ENCODE data around the gene ANKRD55. TPM values are rescaled to one million over a fixed set of nuclear protein-coding genes. Genes with fewer than 3 reads are reported as not detected.

The ANKRD55 gene
- total RNA-seq, 1 experiment from 2014 or later: not detected

DNA sequence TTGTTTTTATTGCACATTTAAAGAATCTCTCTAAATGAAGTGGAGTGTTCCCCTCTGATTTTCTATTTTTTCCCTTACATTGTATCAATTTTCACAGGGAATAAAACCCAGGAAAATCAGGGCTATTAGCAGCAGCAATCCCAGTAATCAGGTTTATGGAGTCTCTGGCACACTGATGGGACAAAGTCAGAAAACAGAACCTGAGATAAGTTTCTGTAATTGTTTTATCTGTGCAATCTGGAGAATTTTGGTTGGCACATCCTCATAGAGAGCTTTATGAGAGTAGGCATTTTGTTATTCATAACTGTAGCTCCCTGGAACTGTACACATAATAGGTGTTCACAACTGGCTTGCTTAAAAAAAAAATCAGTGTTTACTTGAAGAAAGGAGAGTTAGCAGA is 141.5 kb downstream of the ANKRD55 start:
- no peaks in the 10 kb centered on the region for H3K9me3 Mint-ChIP-seq
- CTCF ChIA-PET: interaction anchor here (0.5 kb wide), 1 partner anchor 8 kb away, joined by 6 read pairs; no protein-coding TSS in a partner anchor
- DNase-seq (ENCODE audit: low spot score) (no peak), ATAC-seq (no peak)
- H3K27ac Mint-ChIP-seq: no peak overlapping the region
- H3K36me3 Mint-ChIP-seq: no peaks in the 10 kb centered on the region
- H3K4me1 Mint-ChIP-seq: no peaks in the 10 kb centered on the region
- no peak overlapping the region for H3K4me3 Mint-ChIP-seq
- TF ChIP-seq SOX15 (CRISPR knock-in tag; IDR thresholded peaks at IDR 0.05) (no peak), MYBL2 (CRISPR knock-in tag; IDR thresholded peaks at IDR 0.05) (no peak), ZNF671 (CRISPR knock-in tag; IDR thresholded peaks at IDR 0.05) (no peak), SMAD3 (CRISPR knock-in tag; IDR thresholded peaks at IDR 0.05; ENCODE audit: borderline replicate concordance) (no peak), RELA (CRISPR knock-in tag; IDR thresholded peaks at IDR 0.05; ENCODE audit: borderline replicate concordance) (no peak), NR2C2 (CRISPR knock-in tag; IDR thresholded peaks at IDR 0.05) (no peak), ZNF423 (CRISPR knock-in tag; IDR thresholded peaks at IDR 0.05) (no peak), ZBTB21 (CRISPR knock-in tag; IDR thresholded peaks at IDR 0.05; ENCODE audit: borderline replicate concordance) (no peak), NFATC4 (CRISPR knock-in tag; IDR thresholded peaks at IDR 0.05) (no peak), KAT7 (CRISPR knock-in tag; IDR thresholded peaks at IDR 0.05; ENCODE audit: borderline replicate concordance) (no peak), ATF1 (CRISPR knock-in tag; IDR thresholded peaks at IDR 0.05) (no peak), ZNF219 (CRISPR knock-in tag; IDR thresholded peaks at IDR 0.05; ENCODE audit: borderline replicate concordance) (no peak), TP53 (CRISPR knock-in tag; IDR thresholded peaks at IDR 0.05) (no peak), JUN (CRISPR knock-in tag; IDR thresholded peaks at IDR 0.05) (no peak)
- TF ChIP-seq, protein P1, sequence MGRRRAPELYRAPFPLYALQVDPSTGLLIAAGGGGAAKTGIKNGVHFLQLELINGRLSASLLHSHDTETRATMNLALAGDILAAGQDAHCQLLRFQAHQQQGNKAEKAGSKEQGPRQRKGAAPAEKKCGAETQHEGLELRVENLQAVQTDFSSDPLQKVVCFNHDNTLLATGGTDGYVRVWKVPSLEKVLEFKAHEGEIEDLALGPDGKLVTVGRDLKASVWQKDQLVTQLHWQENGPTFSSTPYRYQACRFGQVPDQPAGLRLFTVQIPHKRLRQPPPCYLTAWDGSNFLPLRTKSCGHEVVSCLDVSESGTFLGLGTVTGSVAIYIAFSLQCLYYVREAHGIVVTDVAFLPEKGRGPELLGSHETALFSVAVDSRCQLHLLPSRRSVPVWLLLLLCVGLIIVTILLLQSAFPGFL (CRISPR knock-in tag; IDR thresholded peaks at IDR 0.05; ENCODE audit: borderline replicate concordance): no peak
- TF ChIP-seq, protein P2, sequence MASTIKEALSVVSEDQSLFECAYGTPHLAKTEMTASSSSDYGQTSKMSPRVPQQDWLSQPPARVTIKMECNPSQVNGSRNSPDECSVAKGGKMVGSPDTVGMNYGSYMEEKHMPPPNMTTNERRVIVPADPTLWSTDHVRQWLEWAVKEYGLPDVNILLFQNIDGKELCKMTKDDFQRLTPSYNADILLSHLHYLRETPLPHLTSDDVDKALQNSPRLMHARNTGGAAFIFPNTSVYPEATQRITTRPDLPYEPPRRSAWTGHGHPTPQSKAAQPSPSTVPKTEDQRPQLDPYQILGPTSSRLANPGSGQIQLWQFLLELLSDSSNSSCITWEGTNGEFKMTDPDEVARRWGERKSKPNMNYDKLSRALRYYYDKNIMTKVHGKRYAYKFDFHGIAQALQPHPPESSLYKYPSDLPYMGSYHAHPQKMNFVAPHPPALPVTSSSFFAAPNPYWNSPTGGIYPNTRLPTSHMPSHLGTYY (CRISPR knock-in tag; IDR thresholded peaks at IDR 0.05): no peak
- TF ChIP-seq, protein P3, sequence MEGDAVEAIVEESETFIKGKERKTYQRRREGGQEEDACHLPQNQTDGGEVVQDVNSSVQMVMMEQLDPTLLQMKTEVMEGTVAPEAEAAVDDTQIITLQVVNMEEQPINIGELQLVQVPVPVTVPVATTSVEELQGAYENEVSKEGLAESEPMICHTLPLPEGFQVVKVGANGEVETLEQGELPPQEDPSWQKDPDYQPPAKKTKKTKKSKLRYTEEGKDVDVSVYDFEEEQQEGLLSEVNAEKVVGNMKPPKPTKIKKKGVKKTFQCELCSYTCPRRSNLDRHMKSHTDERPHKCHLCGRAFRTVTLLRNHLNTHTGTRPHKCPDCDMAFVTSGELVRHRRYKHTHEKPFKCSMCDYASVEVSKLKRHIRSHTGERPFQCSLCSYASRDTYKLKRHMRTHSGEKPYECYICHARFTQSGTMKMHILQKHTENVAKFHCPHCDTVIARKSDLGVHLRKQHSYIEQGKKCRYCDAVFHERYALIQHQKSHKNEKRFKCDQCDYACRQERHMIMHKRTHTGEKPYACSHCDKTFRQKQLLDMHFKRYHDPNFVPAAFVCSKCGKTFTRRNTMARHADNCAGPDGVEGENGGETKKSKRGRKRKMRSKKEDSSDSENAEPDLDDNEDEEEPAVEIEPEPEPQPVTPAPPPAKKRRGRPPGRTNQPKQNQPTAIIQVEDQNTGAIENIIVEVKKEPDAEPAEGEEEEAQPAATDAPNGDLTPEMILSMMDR (IDR thresholded peaks at IDR 0.05): no peak
- TF ChIP-seq, protein P4, sequence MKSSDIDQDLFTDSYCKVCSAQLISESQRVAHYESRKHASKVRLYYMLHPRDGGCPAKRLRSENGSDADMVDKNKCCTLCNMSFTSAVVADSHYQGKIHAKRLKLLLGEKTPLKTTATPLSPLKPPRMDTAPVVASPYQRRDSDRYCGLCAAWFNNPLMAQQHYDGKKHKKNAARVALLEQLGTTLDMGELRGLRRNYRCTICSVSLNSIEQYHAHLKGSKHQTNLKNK (CRISPR knock-in tag; IDR thresholded peaks at IDR 0.05): no peak
- TF ChIP-seq, protein P5, sequence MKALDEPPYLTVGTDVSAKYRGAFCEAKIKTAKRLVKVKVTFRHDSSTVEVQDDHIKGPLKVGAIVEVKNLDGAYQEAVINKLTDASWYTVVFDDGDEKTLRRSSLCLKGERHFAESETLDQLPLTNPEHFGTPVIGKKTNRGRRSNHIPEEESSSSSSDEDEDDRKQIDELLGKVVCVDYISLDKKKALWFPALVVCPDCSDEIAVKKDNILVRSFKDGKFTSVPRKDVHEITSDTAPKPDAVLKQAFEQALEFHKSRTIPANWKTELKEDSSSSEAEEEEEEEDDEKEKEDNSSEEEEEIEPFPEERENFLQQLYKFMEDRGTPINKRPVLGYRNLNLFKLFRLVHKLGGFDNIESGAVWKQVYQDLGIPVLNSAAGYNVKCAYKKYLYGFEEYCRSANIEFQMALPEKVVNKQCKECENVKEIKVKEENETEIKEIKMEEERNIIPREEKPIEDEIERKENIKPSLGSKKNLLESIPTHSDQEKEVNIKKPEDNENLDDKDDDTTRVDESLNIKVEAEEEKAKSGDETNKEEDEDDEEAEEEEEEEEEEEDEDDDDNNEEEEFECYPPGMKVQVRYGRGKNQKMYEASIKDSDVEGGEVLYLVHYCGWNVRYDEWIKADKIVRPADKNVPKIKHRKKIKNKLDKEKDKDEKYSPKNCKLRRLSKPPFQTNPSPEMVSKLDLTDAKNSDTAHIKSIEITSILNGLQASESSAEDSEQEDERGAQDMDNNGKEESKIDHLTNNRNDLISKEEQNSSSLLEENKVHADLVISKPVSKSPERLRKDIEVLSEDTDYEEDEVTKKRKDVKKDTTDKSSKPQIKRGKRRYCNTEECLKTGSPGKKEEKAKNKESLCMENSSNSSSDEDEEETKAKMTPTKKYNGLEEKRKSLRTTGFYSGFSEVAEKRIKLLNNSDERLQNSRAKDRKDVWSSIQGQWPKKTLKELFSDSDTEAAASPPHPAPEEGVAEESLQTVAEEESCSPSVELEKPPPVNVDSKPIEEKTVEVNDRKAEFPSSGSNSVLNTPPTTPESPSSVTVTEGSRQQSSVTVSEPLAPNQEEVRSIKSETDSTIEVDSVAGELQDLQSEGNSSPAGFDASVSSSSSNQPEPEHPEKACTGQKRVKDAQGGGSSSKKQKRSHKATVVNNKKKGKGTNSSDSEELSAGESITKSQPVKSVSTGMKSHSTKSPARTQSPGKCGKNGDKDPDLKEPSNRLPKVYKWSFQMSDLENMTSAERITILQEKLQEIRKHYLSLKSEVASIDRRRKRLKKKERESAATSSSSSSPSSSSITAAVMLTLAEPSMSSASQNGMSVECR (CRISPR knock-in tag; IDR thresholded peaks at IDR 0.05; ENCODE audit: borderline replicate concordance): no peak
- TF ChIP-seq, protein P6, sequence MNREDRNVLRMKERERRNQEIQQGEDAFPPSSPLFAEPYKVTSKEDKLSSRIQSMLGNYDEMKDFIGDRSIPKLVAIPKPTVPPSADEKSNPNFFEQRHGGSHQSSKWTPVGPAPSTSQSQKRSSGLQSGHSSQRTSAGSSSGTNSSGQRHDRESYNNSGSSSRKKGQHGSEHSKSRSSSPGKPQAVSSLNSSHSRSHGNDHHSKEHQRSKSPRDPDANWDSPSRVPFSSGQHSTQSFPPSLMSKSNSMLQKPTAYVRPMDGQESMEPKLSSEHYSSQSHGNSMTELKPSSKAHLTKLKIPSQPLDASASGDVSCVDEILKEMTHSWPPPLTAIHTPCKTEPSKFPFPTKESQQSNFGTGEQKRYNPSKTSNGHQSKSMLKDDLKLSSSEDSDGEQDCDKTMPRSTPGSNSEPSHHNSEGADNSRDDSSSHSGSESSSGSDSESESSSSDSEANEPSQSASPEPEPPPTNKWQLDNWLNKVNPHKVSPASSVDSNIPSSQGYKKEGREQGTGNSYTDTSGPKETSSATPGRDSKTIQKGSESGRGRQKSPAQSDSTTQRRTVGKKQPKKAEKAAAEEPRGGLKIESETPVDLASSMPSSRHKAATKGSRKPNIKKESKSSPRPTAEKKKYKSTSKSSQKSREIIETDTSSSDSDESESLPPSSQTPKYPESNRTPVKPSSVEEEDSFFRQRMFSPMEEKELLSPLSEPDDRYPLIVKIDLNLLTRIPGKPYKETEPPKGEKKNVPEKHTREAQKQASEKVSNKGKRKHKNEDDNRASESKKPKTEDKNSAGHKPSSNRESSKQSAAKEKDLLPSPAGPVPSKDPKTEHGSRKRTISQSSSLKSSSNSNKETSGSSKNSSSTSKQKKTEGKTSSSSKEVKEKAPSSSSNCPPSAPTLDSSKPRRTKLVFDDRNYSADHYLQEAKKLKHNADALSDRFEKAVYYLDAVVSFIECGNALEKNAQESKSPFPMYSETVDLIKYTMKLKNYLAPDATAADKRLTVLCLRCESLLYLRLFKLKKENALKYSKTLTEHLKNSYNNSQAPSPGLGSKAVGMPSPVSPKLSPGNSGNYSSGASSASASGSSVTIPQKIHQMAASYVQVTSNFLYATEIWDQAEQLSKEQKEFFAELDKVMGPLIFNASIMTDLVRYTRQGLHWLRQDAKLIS (CRISPR knock-in tag; IDR thresholded peaks at IDR 0.05; ENCODE audit: borderline replicate concordance): no peak
- POLR2A ChIA-PET: no interaction called here
- no peaks in the 10 kb centered on the region for H3K27me3 Mint-ChIP-seq (ENCODE audit: low read depth)

Data from WTC11 (cell line).